HepG2 (cell line): ENCODE data around the gene ADH4. TPM values are rescaled to one million over a fixed set of nuclear protein-coding genes. Genes with fewer than 3 reads are reported as not detected.

Source experiments
- ETS1 ChIP-seq: sonication (generic); formaldehyde crosslinking; IDR thresholded peaks from 2 replicates; pipeline ENCODE4 v1.4.0; 2020; ENCODE audit warnings: missing genetic modification reagents
- GABPB1 ChIP-seq: IDR thresholded peaks from 2 replicates; pipeline ENCODE4 v1.6.1; 2016; ENCODE audit warnings: mild to moderate bottlenecking, missing genetic modification reagents, moderate library complexity, missing compliant biosample characterization
- KIAA2018 ChIP-seq: sonication (generic); formaldehyde crosslinking; IDR thresholded peaks from 2 replicates; pipeline ENCODE4 v1.5.0; 2020; ENCODE audit warnings: mild to moderate bottlenecking, missing genetic modification reagents, borderline replicate concordance
- MAFF ChIP-seq: IDR thresholded peaks from 2 replicates; pipeline ENCODE4 v1.6.1; 2011; ENCODE audit warnings: low read depth, low read length, improper control_type of control experiment
- MBNL3 ChIP-seq: fragments of 250-450 bp; sonication (Bioruptor Pico); conservative IDR thresholded peaks from 2 replicates; pipeline ENCODE4 v1.8.0; 2022; ENCODE audit warnings: mild to moderate bottlenecking, inconsistent platforms
- MED1 ChIP-seq: sonication (generic); formaldehyde crosslinking; IDR thresholded peaks from 2 replicates; pipeline ENCODE4 v1.4.0; 2020; ENCODE audit warnings: missing genetic modification reagents
- PBX2 ChIP-seq: IDR thresholded peaks from 2 replicates; pipeline ENCODE4 v1.6.1; 2016; ENCODE audit warnings: control low read depth
- PRPF4 ChIP-seq: fragments of 200-400 bp; formaldehyde crosslinking; IDR thresholded peaks from 2 replicates; pipeline ENCODE4 v1.6.1; 2016; ENCODE audit warnings: low read length, low read depth; ENCODE audit not compliant: poor library complexity, severe bottlenecking
- ZBTB4 ChIP-seq: sonication (generic); formaldehyde crosslinking; IDR thresholded peaks from 2 replicates; pipeline ENCODE4 v1.4.0; 2020; ENCODE audit warnings: missing genetic modification reagents, mild to moderate bottlenecking, borderline replicate concordance
- ZFP1 ChIP-seq: IDR thresholded peaks from 2 replicates; pipeline ENCODE4 v1.6.1; 2016
- ZIK1 ChIP-seq: sonication (generic); formaldehyde crosslinking; IDR thresholded peaks from 2 replicates; pipeline ENCODE4 v1.5.0; 2020; ENCODE audit warnings: mild to moderate bottlenecking, low read depth, missing genetic modification reagents, borderline replicate concordance
- ZNF790 ChIP-seq: sonication (generic); formaldehyde crosslinking; IDR thresholded peaks from 2 replicates; pipeline ENCODE4 v1.8.0; 2022; ENCODE audit warnings: missing genetic modification reagents, mild to moderate bottlenecking, borderline replicate concordance
- polyA plus RNA-seq, 8 experiments: library from polyadenylated mRNA; depleted of rRNA in 3 of 8; stranded (reverse) in 7 of 8; unstranded in 1 of 8; fragments of >200 nt; fragmentation: Illumina TruSeq in 4 of 8; extraction: Trizol in 4 of 8; gene quantifications; 2 replicates each; pipeline versions ENCODE4 v1.2.1 to v1.2.3, GENCODE V29; 2011 to 2016; ENCODE audit warnings: low read depth in 4 of 8, missing spikeins in 1 of 8, mixed read lengths in 1 of 8; ENCODE audit not compliant: insufficient read depth in 1 of 8
- total RNA-seq, 5 experiments: library from RNA; depleted of rRNA; stranded (reverse); fragments of >200 nt; fragmentation: Illumina TruSeq; extraction: Trizol; gene quantifications; 2 replicates each; pipeline ENCODE4 v1.2.3, GENCODE V29; 2016; ENCODE audit warnings: low read depth in 1 of 5

ADH4 gene
- total and polyA plus RNA-seq, 2 of the 13 experiments (the other 11 are each of a cell fraction or from before 2014, with no cell fraction given), result 24.3 to 31.1 TPM

GRCh38 chr4:99088481-99089365, 55.4 kb downstream of the ADH4 start, which contains the start of gene ADH5 (continued):
- no peak for TF ChIP-seq KIAA2018
- TF ChIP-seq ZFP1 (CRISPR knock-in tag), result peak; percentile 47; the same call in 1 of the 2 replicates
- TF ChIP-seq PBX2 (CRISPR knock-in tag), result no peak
- peak; percentile 61 for TF ChIP-seq MED1 (CRISPR knock-in tag)
- TF ChIP-seq MBNL3 (CRISPR knock-in tag), result no peak
- no peak; the same call in 1 of the 2 replicates for TF ChIP-seq ZNF790 (CRISPR knock-in tag)
- no peak for TF ChIP-seq ZBTB4 (CRISPR knock-in tag)
- TF ChIP-seq GABPB1 (CRISPR knock-in tag), result peak; percentile 92; the same call in 1 of the 2 replicates
- no peak for TF ChIP-seq PRPF4
- TF ChIP-seq ETS1, result no peak
- TF ChIP-seq ZIK1 (CRISPR knock-in tag), result no peak
- TF ChIP-seq MAFF, result no peak
